Stimulated activated CD8-positive, alpha-beta memory T cell treated with anti-CD3 and anti-CD28 coated beads, Interleukin-7, amount 100 ng/mL, for 24 hours (primary cell): ENCODE measurements around the gene PLOD3.
"Not testable (repeated sequence)": the region's sequence is repeated elsewhere in the genome, so short reads cannot be mapped to it uniquely, and the experiment has no call there.

Source experiments
- DNase-seq: peaks from one replicate; pipeline ENCODE4 v3.0.0-alpha.2; 2020; ENCODE audit warnings: low read depth

The PLOD3 gene

GRCh38 chr7:101217388-101218235 lies at the start of gene PLOD3, which contains the start of gene ZNHIT1:
PLOD3 (minus strand) TSS chr7:101217581; CDS start chr7:101217274, 307 bp downstream.
ZNHIT1 (plus strand) TSS chr7:101218165; CDS start chr7:101218196, 31 bp downstream.
- DNase-seq: peak; percentile 88

- DNase-seq: no peak
These were observed 48.5 kb upstream of the PLOD3 start for GRCh38 chr7:101265622-101266516.

GRCh38 chr7:101264102-101264706 lies 46.8 kb upstream of the PLOD3 start:
- not testable (repeated sequence) for DNase-seq

- no peak for DNase-seq
These were observed 40.9 kb upstream of the PLOD3 start for GRCh38 chr7:101258243-101258731.

GRCh38 chr7:101255796-101256195 lies 38.4 kb upstream of the PLOD3 start:
- no peak for DNase-seq

- DNase-seq: not testable (repeated sequence)
These were observed 35.8 kb upstream of the PLOD3 start for GRCh38 chr7:101253199-101253598.

GRCh38 chr7:101251871-101252659 lies 34.7 kb upstream of the PLOD3 start:
- DNase-seq: peak; percentile 98

- DNase-seq: no peak
These were observed 32.9 kb upstream of the PLOD3 start for GRCh38 chr7:101250324-101250723.

- DNase-seq: no peak
These were observed 30.9 kb upstream of the PLOD3 start for GRCh38 chr7:101248276-101248675.

- no peak for DNase-seq
These were observed 27.8 kb upstream of the PLOD3 start for GRCh38 chr7:101245147-101245668.

GRCh38 chr7:101244375-101245146 lies 27.2 kb upstream of the PLOD3 start, which contains the start of gene FIS1:
FIS1 (minus strand) TSS chr7:101245081; CDS start chr7:101245004, 77 bp downstream.
- DNase-seq: peak; percentile 90

GRCh38 chr7:101243646-101244374 lies 26.4 kb upstream of the PLOD3 start:
- no peak for DNase-seq

- no peak for DNase-seq
These were observed 24.3 kb upstream of the PLOD3 start for GRCh38 chr7:101241443-101242349.

GRCh38 chr7:101241015-101241363 lies 23.6 kb upstream of the PLOD3 start:
- DNase-seq: no peak

- DNase-seq: no peak
These were observed 23.0 kb upstream of the PLOD3 start for GRCh38 chr7:101240226-101241014.

GRCh38 chr7:101239951-101240220 lies 22.5 kb upstream of the PLOD3 start:
- no peak for DNase-seq

- no peak for DNase-seq
These were observed 22.0 kb upstream of the PLOD3 start for GRCh38 chr7:101239191-101239950.
